Measurements from ENCODE around the gene PNMA8A.
"Not testable (repeated sequence)": the region's sequence is repeated elsewhere in the genome, so short reads cannot be mapped to it uniquely, and the experiment has no call there.

The PNMA8A gene

DNA sequence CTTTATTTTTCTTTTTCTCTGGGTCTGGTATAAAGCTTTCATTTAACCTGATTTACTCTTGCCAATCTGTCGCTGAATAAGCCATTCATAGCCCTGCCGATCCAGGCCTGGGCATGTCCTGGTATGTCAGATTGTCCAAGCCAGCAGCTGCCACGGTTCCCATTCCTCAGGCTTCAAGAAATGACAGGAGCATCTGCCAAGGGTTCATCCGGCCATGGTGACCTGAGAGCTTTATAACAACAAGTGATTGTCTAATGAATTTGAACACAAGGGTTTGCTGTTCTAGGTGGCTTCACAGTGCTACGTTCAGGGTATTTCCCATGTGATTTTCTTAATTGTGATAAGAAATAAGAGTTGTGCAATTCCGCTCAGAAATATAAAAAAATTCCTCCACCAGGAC, 20.0 kb downstream of the PNMA8A start:
- DNase-seq (ENCODE audit: low spot score in 2 of 2) (no peak), ATAC-seq (replicated peaks; ENCODE audit: extremely low read depth, poor library complexity, severe bottlenecking) (no peak)
- peaks cover 60% of the 10 kb centered on the region for H3K27me3 Mint-ChIP-seq
- no peak overlapping the region for H3K27ac Mint-ChIP-seq (ENCODE audit: low read depth)
- H3K4me3 Mint-ChIP-seq = no peak overlapping the region
- H3K36me3 Mint-ChIP-seq (ENCODE audit: insufficient read depth) = no peaks in the 10 kb centered on the region
- H3K9me3 Mint-ChIP-seq = peaks cover 8% of the 10 kb centered on the region
- no peaks in the 10 kb centered on the region for H3K4me1 Mint-ChIP-seq

DNA sequence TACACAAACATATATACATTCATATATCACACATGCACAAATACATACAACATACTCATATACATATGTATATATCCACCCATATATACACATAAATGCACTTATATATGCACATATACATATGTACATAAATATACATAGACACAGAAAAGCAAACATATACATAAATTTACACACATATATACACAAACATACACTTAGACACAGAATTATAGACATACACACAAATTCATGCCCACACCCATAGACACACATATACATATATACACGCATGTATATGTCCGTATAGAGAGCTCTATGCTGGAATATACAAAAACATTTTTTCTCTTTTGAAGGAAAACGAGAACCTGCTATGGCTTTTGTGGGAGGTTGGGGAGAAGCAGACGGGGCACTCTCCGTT, 20.6 kb downstream of the PNMA8A start:
- H3K9me3 Mint-ChIP-seq = peaks cover 8% of the 10 kb centered on the region
- H3K27me3 Mint-ChIP-seq = peaks cover 60% of the 10 kb centered on the region
- no peak overlapping the region for H3K4me3 Mint-ChIP-seq
- H3K36me3 Mint-ChIP-seq (ENCODE audit: insufficient read depth) = no peaks in the 10 kb centered on the region
- ATAC-seq (replicated peaks; ENCODE audit: extremely low read depth, poor library complexity, severe bottlenecking) (no peak), DNase-seq (ENCODE audit: low spot score in 2 of 2) (no peak)
- H3K27ac Mint-ChIP-seq (ENCODE audit: low read depth) = no peak overlapping the region
- H3K4me1 Mint-ChIP-seq = no peaks in the 10 kb centered on the region

DNA sequence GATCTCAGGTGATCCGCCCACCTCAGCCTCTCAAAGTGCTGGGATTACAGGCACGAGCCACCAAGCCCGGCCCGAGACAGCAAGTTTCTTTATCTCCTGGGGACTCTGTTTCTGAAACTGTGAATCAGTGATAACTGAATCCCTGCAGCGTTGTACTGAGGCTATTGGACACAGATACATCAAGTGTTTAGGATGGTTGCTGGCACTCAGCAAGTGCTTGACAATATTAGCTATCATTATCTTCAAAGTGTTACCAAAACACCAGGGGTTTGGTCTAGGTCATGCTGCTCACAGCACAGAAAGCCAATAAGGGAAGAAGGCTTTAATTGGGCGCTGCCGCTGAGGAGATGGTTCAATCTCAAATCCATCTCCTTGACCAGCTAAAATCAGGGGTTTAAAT, 22.1 kb downstream of the PNMA8A start:
- no peak overlapping the region for H3K27ac Mint-ChIP-seq (ENCODE audit: low read depth)
- H3K27me3 Mint-ChIP-seq = peaks cover 47% of the 10 kb centered on the region
- no peak overlapping the region for H3K4me3 Mint-ChIP-seq
- H3K9me3 Mint-ChIP-seq = peaks cover 8% of the 10 kb centered on the region
- DNase-seq (ENCODE audit: low spot score in 2 of 2) = no peak
- no peak for ATAC-seq (replicated peaks; ENCODE audit: extremely low read depth, poor library complexity, severe bottlenecking)
- no peaks in the 10 kb centered on the region for H3K4me1 Mint-ChIP-seq
- H3K36me3 Mint-ChIP-seq (ENCODE audit: insufficient read depth) = peaks cover 2% of the 10 kb centered on the region

DNA sequence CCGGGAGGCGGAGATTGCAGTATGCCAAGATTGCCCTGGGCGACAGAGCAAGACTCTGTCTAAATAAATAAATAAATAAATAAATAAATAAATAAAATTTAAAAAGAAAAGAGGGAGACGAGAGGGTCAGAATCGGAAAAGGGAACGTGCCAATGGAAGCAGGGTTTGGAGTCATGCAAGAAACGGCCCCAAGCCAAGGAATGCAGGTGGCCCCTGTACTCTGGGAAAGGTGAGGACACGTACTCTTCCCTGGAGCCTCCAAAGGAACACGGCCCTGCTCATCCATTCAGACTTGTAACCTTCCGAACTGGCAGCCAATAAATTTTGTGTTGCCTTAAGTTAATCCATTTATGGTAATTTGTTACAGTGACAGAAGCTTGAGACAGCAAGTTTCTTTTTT, 22.8 kb downstream of the PNMA8A start:
- no peak for ATAC-seq (replicated peaks; ENCODE audit: extremely low read depth, poor library complexity, severe bottlenecking)
- Mint-ChIP-seq H3K4me1 (no peaks in the 10 kb centered on the region), H3K36me3 (ENCODE audit: insufficient read depth) (peaks cover 2% of the 10 kb centered on the region), H3K27ac (ENCODE audit: low read depth) (no peak overlapping the region), H3K4me3 (no peak overlapping the region), H3K9me3 (peaks cover 8% of the 10 kb centered on the region), H3K27me3 (peaks cover 47% of the 10 kb centered on the region)
- no peak for DNase-seq (ENCODE audit: low spot score in 2 of 2)

DNA sequence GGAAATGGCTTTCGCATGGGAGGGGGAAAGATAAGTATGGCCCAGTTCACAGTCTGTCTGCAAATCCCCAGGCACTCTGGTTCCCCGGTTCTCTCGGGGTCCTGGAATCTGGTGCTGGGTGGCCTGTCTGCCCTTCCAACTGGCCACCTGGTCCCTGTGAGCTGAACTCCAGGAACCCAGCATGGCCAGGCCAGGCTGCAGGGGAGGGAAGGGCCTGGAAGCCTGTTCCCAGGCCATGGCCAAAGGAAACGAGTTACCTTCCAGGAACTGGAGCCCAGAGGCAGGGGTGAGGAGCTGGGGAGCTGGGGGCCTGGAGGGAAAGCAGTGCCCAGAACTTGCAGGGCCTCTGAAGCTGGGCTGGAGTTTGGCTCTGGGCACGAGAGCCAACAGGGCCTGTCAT, 23.5 kb downstream of the PNMA8A start:
- peaks cover 8% of the 10 kb centered on the region for H3K9me3 Mint-ChIP-seq
- H3K4me3 Mint-ChIP-seq = no peak overlapping the region
- peaks cover 2% of the 10 kb centered on the region for H3K36me3 Mint-ChIP-seq (ENCODE audit: insufficient read depth)
- no peak overlapping the region for H3K27ac Mint-ChIP-seq (ENCODE audit: low read depth)
- no peak for DNase-seq (ENCODE audit: low spot score in 2 of 2)
- no peak for ATAC-seq (replicated peaks; ENCODE audit: extremely low read depth, poor library complexity, severe bottlenecking)
- H3K4me1 Mint-ChIP-seq = peaks cover 5% of the 10 kb centered on the region
- H3K27me3 Mint-ChIP-seq = peaks cover 47% of the 10 kb centered on the region

DNA sequence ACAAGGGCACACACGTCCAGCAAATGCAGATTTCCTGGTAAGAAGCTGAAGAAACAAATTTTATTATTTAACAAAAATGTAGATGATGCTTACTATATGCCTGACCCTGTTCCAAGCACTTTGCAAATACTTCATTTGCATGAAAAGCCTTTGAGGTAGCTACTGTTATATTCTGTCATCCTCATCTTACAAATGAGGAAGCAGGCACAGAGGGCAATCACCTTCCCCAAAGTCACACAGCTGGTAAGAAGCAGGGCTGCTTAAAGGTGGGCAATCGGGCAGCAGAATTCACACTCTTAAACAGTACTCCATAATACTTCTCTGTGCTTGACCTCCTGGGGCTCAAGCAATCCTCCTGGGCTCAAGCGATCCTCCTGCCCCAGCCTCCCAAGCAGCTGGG, 24.4 kb downstream of the PNMA8A start:
- no peak for DNase-seq (ENCODE audit: low spot score in 2 of 2)
- no peak for ATAC-seq (replicated peaks; ENCODE audit: extremely low read depth, poor library complexity, severe bottlenecking)
- H3K4me3 Mint-ChIP-seq = no peak overlapping the region
- H3K27ac Mint-ChIP-seq (ENCODE audit: low read depth) = no peak overlapping the region
- peaks cover 8% of the 10 kb centered on the region for H3K9me3 Mint-ChIP-seq
- H3K36me3 Mint-ChIP-seq (ENCODE audit: insufficient read depth) = peaks cover 2% of the 10 kb centered on the region
- H3K27me3 Mint-ChIP-seq = peaks cover 47% of the 10 kb centered on the region
- H3K4me1 Mint-ChIP-seq = peaks cover 6% of the 10 kb centered on the region

DNA sequence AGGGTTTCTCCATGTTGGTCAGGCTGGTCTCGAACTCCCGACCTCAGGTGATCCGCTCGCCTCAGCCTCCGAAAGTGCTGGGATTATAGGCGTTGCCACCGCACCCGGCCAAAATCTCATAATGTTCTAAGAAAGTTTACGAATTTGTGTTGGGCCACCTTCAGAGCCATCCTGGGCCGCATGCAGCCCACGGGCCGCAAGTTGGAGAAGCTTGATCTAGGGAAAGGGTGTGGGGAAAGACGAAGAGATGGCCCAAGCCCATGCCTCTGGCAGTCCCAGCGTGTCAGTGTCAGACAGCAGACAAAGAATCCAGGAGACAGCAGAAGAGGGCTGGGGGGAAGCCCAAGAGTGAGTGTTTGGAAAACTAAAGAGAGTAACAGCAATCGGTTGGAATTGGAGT, 25.3 kb downstream of the PNMA8A start:
- H3K36me3 Mint-ChIP-seq (ENCODE audit: insufficient read depth) = peaks cover 2% of the 10 kb centered on the region
- no peak overlapping the region for H3K4me3 Mint-ChIP-seq
- ATAC-seq (replicated peaks; ENCODE audit: extremely low read depth, poor library complexity, severe bottlenecking) (no peak), DNase-seq (ENCODE audit: low spot score in 2 of 2) (no peak)
- no peak overlapping the region for H3K27ac Mint-ChIP-seq (ENCODE audit: low read depth)
- H3K9me3 Mint-ChIP-seq = peaks cover 8% of the 10 kb centered on the region
- H3K4me1 Mint-ChIP-seq = peaks cover 6% of the 10 kb centered on the region
- H3K27me3 Mint-ChIP-seq = peaks cover 40% of the 10 kb centered on the region

DNA sequence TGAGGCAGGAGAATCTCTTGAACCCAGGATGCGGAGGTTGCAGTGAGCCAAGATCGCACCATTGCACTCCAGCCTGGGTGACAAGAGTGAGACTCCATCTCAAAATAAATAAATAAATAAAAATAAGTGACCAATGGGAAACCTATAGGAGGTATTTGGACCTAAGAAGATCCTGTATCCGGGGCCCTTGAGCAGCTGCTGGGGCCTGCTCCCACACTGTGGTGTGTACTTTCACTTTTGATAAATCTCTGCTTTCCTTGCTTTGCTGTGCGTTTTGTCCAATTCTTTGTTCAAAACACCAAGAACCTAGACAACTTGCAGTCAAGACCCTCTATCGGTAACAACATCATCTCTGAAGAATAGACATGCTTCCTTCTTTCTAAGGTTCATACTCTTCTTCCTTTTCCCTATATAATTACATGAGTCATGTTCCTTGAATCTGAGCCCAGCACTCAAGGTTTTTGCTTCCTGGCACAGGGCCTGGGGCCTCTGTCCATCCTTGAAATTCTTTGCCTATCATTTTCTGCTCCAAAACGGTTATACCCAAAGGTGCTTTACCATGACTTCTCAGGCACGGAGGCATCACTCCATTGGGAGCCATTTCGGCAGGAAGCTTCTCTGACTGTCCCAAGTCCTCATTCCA, 28.4 kb downstream of the PNMA8A start:
- no peak overlapping the region for H3K27ac Mint-ChIP-seq (ENCODE audit: low read depth)
- peaks cover 2% of the 10 kb centered on the region for H3K36me3 Mint-ChIP-seq (ENCODE audit: insufficient read depth)
- no peak for ATAC-seq (replicated peaks; ENCODE audit: extremely low read depth, poor library complexity, severe bottlenecking)
- no peak for DNase-seq (ENCODE audit: low spot score in 2 of 2)
- no peaks in the 10 kb centered on the region for H3K9me3 Mint-ChIP-seq
- H3K4me1 Mint-ChIP-seq = peaks cover 6% of the 10 kb centered on the region
- peaks cover 22% of the 10 kb centered on the region for H3K27me3 Mint-ChIP-seq
- H3K4me3 Mint-ChIP-seq = no peak overlapping the region

DNA sequence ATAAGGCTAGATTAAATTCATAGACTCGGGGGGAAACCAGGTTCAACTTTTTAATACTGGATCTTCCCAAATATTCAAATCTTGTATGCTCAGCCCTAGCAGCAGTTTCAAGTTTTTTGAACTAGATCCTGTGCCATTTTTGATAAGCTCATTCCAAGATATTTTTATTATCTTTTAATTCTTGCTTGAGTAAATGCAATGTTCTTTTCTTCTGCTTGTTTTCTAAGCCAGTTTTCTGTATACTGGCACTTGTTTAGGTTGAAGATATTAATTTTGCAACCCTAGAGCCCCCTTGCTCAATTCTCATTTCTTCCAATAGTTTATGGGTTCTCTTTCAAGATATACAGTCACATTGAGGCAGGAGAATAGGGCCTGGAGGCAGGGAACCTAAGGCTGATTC, 29.5 kb downstream of the PNMA8A start:
- Mint-ChIP-seq H3K36me3 (ENCODE audit: insufficient read depth) (peaks cover 2% of the 10 kb centered on the region), H3K27ac (ENCODE audit: low read depth) (no peak overlapping the region), H3K4me1 (peaks cover 6% of the 10 kb centered on the region), H3K27me3 (peaks cover 12% of the 10 kb centered on the region), H3K4me3 (no peak overlapping the region), H3K9me3 (no peaks in the 10 kb centered on the region)
- DNase-seq (ENCODE audit: low spot score in 2 of 2) (no peak), ATAC-seq (replicated peaks; ENCODE audit: extremely low read depth, poor library complexity, severe bottlenecking) (no peak)

DNA sequence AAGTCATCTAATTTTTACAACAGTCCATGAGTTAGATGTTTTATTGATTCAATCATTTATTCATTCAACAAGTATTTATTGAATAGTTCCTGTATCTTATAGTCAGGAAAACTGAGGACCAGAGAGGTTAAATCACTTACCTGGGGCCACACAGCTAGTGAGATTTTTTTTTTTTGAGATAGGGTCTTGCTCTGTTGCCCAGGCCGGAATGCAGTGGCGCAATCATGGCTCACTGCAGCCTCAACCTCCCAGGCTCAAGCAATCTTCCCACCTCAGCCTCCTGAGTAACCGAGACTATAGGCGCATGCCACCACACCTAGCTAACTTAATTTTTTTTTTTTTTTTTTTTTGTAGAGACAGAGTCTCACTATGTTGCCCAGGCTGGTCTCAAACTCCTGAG, 35.7 kb downstream of the PNMA8A start:
- H3K4me1 Mint-ChIP-seq; H3K27ac Mint-ChIP-seq (ENCODE audit: low read depth); ATAC-seq (replicated peaks; ENCODE audit: extremely low read depth, poor library complexity, severe bottlenecking); H3K4me3 Mint-ChIP-seq; H3K36me3 Mint-ChIP-seq (ENCODE audit: insufficient read depth); DNase-seq (ENCODE audit: low spot score in 2 of 2); H3K9me3 Mint-ChIP-seq: not testable (repeated sequence)
- H3K27me3 Mint-ChIP-seq = peaks cover 40% of the 10 kb centered on the region

DNA sequence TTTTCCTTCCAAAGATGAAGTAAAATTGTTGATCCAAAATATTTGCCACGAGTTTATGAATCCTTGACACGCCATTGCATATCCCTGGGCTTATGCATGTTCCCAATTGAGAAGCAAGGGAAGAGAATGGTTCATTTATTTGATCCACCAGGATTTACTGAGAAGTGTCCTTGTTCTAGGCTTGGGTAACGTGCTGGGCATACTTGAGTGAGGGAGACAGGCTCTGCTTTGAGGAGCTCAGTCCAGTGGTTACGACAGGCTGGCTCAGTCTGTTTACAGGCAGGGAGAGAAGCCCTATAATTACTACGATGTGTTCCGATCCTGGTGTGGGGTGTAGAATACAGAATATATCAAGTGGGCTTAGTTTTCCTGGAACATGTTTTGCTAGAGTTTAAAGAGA, 36.4 kb downstream of the PNMA8A start:
- Mint-ChIP-seq H3K4me3 (no peak overlapping the region), H3K27me3 (peaks cover 47% of the 10 kb centered on the region), H3K9me3 (no peaks in the 10 kb centered on the region), H3K27ac (ENCODE audit: low read depth) (no peak overlapping the region), H3K4me1 (no peaks in the 10 kb centered on the region), H3K36me3 (ENCODE audit: insufficient read depth) (no peaks in the 10 kb centered on the region)
- ATAC-seq (replicated peaks; ENCODE audit: extremely low read depth, poor library complexity, severe bottlenecking) = no peak
- no peak for DNase-seq (ENCODE audit: low spot score in 2 of 2)

DNA sequence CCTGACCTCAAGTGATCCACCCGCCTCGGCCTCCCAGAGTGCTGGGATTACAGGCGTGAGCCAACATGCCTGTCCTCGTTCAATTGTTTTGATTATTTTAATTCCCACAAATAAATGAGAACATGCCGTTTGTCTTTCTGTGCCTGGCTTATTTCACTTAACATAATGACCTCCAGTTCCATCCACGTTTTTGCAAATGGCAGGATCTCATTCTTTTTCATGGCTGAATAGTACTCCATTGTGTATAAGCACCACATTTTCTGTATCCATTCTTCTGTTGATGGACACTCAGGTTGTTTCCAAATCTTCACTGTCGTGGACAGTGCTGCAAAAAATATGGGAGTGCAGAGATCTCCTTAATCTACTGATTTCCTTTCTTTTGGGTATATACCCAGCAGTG, 37.9 kb downstream of the PNMA8A start:
- H3K27me3 Mint-ChIP-seq = peaks cover 62% of the 10 kb centered on the region

DNA sequence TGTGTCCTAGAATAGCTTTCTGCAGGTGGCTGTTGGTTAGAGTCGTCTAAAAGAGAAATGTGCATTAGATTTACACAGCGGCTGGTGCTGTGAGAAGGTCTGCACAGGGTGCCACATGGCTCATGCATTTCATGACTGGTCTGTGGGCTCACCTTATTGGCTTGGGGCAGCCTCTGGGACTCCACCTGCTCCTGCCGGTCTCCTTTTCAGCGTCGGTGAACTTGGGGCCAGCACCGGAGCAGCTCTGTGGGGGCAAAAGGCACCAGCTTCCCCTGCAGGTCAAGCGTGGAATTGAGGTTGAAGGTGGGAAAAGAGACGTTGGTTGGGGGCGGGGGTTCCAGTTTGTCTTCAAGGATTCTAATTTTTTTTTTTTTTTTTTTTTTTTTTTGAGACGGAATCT, 39.5 kb downstream of the PNMA8A start:
- no peak for DNase-seq (ENCODE audit: low spot score in 2 of 2)
- Mint-ChIP-seq H3K27ac (ENCODE audit: low read depth) (no peak overlapping the region), H3K4me1 (peaks cover 25% of the 10 kb centered on the region), H3K9me3 (no peaks in the 10 kb centered on the region), H3K4me3 (no peak overlapping the region), H3K36me3 (ENCODE audit: insufficient read depth) (peaks cover 3% of the 10 kb centered on the region), H3K27me3 (peaks cover 79% of the 10 kb centered on the region)
- no peak for ATAC-seq (replicated peaks; ENCODE audit: extremely low read depth, poor library complexity, severe bottlenecking)

More for the DNA sequence above, 37.9 kb downstream of the PNMA8A start:
- H3K27ac Mint-ChIP-seq (ENCODE audit: low read depth); H3K4me1 Mint-ChIP-seq; H3K36me3 Mint-ChIP-seq (ENCODE audit: insufficient read depth); H3K9me3 Mint-ChIP-seq; ATAC-seq (replicated peaks; ENCODE audit: extremely low read depth, poor library complexity, severe bottlenecking); H3K4me3 Mint-ChIP-seq; DNase-seq (ENCODE audit: low spot score in 2 of 2): not testable (repeated sequence)

Measured in central memory CD8-positive, alpha-beta T cell (primary cell).